ENCODE results near the gene GALNT18.

The GALNT18 gene

GRCh38 chr11:11338304-11338703 lies 283.5 kb downstream of the GALNT18 start:
- no peak for FAIRE-seq

GRCh38 chr11:11336664-11337063 lies 285.1 kb downstream of the GALNT18 start:
- no peak for FAIRE-seq

DNA sequence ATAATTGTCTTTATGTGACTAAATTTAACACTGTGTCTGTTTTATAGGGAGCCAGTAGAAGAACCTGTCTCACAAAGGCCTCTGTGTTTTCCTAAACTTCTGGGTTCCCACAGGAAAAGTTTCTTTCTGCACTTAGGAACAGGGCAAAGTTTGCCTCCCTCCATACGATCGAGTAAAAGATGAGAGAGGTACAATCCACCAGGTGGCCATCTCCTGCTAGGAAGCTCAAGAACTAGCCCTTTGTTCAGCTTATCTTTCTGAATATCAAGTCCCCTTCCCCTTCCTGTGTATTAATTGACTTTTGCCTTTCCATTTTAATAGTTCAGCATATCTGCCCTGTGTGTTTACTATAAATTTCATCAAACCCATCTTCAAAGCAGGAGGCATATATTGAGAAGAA lies 286.8 kb downstream of the GALNT18 start:
- no peak for FAIRE-seq

- FAIRE-seq = no peak
Observed at GRCh38 chr11:11334607-11335006, 287.2 kb downstream of the GALNT18 start.

GRCh38 chr11:11332141-11332710 lies 289.6 kb downstream of the GALNT18 start:
- no peak for FAIRE-seq

DNA sequence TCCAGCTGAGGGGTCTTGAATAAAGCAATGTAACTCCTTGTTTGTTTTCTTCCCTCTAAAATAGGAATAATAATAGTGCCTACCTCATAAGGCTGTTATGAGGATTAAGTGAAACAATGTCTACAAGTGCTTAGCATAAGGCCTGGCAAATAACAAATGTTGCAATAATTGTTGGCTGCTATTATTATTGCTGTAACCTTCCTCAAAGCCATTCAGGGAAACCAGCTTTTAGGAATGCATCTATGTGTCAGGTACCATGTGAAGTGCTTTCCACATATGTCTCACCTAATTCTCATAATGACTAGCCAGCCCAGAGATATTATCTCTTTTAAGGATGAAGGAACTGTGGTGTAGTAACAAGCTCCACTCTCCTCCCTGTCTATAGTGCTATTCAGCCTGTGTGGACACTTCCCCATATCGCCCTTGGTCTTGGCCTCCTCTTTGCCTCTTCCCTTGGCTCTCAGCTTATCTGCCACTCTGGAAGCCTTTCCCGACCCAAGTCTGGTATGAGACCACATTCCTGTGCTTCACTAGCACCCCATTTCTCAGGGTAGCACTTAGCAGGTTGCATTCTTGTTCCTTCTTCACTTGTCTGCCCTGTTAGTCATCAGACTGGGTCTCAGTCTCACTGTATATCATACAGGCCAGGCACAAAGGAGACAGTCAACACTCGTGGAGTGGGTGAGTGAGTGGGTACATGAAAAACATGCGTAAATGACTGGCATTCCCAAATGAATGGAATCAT lies 292.6 kb downstream of the GALNT18 start:
- no peak for FAIRE-seq

- FAIRE-seq = no peak
Observed at GRCh38 chr11:11324090-11324489, 297.7 kb downstream of the GALNT18 start.

DNA sequence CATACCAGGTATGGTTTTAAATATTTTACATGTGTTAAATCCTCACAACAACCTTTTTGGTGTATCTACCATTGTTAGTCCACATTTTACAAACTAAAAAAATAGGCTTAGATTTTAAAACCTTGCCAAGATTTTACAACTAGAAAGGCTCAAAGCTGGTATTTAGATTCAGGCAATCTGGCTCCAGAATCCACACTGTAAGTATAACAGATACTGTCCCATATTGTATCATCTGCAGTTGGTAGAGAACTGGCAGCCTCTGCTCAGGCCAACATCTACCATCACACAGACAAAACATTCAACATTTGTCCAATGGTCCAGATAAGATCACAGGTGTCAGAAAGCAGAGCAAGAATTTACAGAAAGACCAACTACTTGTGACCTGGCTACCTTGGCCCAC lies 299.7 kb downstream of the GALNT18 start:
- no peak for FAIRE-seq

GRCh38 chr11:11320825-11321224 lies 301.0 kb downstream of the GALNT18 start:
- FAIRE-seq = no peak

GRCh38 chr11:11318961-11319360 lies 302.8 kb downstream of the GALNT18 start:
- FAIRE-seq = no peak

GRCh38 chr11:11318461-11318860 lies 303.3 kb downstream of the GALNT18 start:
- no peak for FAIRE-seq

GRCh38 chr11:11316651-11317230 lies 305.1 kb downstream of the GALNT18 start:
- FAIRE-seq = no peak

DNA sequence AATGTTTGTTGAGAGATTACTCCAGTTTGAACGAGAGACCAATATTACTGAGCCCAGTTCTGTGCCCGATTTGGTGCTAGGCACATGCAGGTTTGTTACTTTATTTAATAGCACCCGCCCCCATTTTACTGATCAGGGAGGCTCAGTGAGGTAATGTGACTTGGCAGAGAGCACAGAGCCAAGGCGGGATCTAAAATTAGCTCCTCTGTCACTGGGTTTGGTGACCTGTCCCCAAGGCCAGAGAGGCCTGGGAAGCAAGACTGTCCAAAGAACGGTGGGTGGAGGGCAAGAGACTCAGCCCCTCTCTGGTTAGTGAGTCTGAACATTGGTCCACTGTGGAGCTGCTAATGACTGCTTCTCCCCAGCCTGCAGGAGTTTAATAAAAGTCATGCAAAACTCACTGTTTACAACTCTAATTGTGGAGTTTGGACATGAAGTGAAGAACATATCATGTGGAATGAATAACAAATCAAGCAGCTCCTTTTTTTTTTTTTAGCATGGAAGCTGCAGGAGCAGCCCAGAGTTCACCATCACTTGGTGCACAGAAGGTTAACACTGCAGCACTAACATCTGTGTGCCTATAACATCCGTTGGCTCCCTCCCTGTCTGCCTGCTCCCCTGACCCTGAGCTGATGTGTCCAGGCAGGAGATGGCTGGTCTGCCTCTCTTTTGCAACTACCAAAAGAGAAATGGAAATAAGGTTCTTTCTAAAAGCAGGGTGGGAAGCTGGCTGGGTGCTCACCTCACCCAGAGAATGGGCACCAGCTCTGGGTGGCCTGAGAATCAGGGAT lies 307.7 kb downstream of the GALNT18 start:
- no peak for FAIRE-seq

GRCh38 chr11:11313426-11313825 lies 308.4 kb downstream of the GALNT18 start:
- FAIRE-seq = no peak

DNA sequence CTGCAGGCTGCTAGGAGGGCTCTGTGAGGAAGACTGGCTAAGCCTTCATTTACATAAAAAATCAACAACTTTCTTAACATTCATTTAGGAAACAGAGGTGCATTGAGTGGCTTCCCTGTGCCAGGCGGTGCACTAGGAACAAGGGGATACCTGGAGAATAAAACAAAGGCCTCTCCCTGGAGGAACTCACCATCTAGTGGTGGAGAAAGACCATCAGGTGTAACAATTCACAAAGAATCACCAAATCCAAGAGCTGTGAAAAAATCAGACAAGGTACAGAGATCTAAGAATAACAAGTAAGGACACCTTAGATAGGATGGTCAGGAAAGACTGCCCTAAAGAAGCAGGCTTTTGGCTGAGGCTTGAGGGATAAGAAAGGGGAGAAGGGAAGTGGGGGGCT lies 309.1 kb downstream of the GALNT18 start:
- no peak for FAIRE-seq

DNA sequence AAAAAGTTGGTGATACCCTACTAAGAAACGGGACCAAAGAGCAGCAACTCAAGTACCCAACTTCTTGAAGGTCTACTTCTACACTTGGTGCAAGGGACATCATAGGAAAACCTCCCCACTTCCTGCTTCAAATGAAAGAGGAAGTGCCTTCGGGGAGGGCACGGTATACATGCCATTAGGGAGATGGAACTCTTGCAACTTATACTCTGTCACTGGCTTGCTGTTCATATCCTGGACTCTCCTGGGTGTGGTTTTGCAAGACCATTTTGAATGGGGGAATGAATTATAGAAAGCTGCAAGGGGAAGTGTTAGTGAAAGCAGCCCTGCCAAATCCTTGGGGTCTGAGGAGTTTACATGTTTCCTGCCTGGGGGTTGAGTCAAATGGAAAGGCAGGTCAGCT lies 310.6 kb downstream of the GALNT18 start:
- FAIRE-seq = no peak

DNA sequence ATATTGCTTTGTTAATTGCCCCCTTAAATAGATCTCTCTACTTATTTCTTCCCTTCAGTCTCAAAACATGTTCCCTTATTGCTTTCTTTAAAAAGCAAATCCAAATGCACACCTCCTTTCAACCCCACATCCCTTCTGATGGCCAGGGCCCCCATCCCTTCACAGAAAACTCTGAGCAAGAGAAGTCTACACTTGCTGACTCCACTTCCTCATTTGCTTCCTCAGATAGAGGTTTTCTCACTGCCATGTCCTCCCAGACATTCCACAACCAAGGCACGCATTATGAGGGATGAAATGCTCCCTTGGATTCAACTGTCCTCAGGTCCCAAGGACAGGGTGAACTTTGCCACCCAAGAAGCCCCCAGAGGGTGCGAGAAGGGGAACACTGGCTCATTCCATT lies 311.9 kb downstream of the GALNT18 start:
- FAIRE-seq = no peak

GRCh38 chr11:11308249-11308648 lies 313.6 kb downstream of the GALNT18 start:
- no peak for FAIRE-seq

GRCh38 chr11:11306855-11307254 lies 314.9 kb downstream of the GALNT18 start:
- no peak for FAIRE-seq

GRCh38 chr11:11304550-11304949 lies 317.3 kb downstream of the GALNT18 start:
- FAIRE-seq = no peak

DNA sequence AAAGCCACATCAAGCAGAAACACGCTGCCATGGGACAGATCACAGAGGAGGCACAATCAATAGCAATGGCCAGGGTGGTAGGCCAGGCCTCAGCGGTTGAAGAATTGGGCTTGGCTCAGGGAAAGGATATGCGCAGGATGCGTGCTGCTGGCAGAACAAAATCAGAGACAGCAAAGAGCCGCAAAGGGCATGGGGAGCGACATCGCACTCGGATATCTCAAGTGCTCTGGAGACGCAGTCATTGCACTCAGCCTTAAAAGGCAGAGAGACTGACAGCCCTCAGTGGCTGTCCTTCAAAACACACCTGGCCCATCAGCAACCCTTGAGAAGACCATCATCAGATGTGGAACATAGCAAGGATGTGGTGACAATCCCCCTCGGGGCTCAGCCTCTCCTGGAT lies 319.2 kb downstream of the GALNT18 start:
- FAIRE-seq = no peak

- no peak for FAIRE-seq
Observed at GRCh38 chr11:11301212-11301611, 320.6 kb downstream of the GALNT18 start.

DNA sequence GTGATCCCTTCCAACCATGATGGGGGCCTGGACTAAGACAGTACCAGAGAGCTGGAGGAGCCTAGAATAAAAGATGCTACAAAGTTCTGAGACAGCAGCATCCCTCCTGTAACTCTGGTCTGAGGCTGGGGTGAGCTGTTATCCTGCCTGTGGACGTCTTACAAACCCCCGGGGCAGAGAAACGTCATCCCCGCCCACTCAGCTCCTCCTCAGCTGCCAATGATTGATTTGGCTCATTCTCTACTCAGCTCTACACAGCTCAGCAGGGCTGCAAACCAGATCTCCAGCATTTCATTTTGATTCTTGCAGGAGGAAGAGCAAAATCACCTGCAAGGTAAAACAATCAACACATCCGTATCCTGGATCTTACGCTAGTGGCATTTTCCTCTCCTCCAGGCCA lies 324.2 kb downstream of the GALNT18 start:
- FAIRE-seq = no peak

- FAIRE-seq = no peak
Observed at GRCh38 chr11:11296434-11296833, 325.4 kb downstream of the GALNT18 start.

Measured in endometrium (tissue), 2 donors.